C4-2B (cell line): Measurements from ENCODE around the gene TGFBR2.

Experiments
- H3K27ac ChIP-seq: fragments of 450-650 bp; 2 replicates; pipeline ENCODE4 v1.5.1; 2017
- CTCF ChIP-seq: fragments of 450-650 bp; conservative IDR thresholded peaks from 2 replicates; pipeline ENCODE4 v1.5.1; 2017; ENCODE audit warnings: mild to moderate bottlenecking
- ZFX ChIP-seq: fragments of 450-650 bp; IDR thresholded peaks from 2 replicates; pipeline ENCODE4 v1.6.1; 2017

The TGFBR2 gene

GRCh38 chr3:30639937-30640336 lies 33.5 kb downstream of the TGFBR2 start:
- H3K27ac ChIP-seq, result no peak overlapping the region
- TF ChIP-seq ZFX (no peak), CTCF (no peak)

GRCh38 chr3:30640851-30641250 lies 34.5 kb downstream of the TGFBR2 start:
- TF ChIP-seq CTCF (no peak), ZFX (no peak)
- H3K27ac ChIP-seq, result no peak overlapping the region

GRCh38 chr3:30641416-30642251 lies 35.2 kb downstream of the TGFBR2 start:
- H3K27ac ChIP-seq, result no peak overlapping the region

GRCh38 chr3:30642849-30643361 lies 36.5 kb downstream of the TGFBR2 start:
- TF ChIP-seq CTCF (no peak), ZFX (no peak)
- H3K27ac ChIP-seq, result no peak overlapping the region

More at GRCh38 chr3:30641416-30642251, 35.2 kb downstream of the TGFBR2 start:
- TF ChIP-seq CTCF (no peak), ZFX (no peak)

GRCh38 chr3:30643763-30644462 lies 37.5 kb downstream of the TGFBR2 start:
- TF ChIP-seq CTCF (no peak), ZFX (no peak)
- H3K27ac ChIP-seq, result no peak overlapping the region

- no peak for TF ChIP-seq ZFX
- no peak for TF ChIP-seq CTCF
Observed at GRCh38 chr3:30644615-30645014, 38.2 kb downstream of the TGFBR2 start.

GRCh38 chr3:30645077-30645476 lies 38.7 kb downstream of the TGFBR2 start:
- no peak overlapping the region for H3K27ac ChIP-seq
- no peak for TF ChIP-seq ZFX
- no peak for TF ChIP-seq CTCF

More at GRCh38 chr3:30644615-30645014, 38.2 kb downstream of the TGFBR2 start:
- H3K27ac ChIP-seq, result no peak overlapping the region
